ENCODE results near the gene USP17L26. TPM values are rescaled to one million over a fixed set of nuclear protein-coding genes. Genes with fewer than 3 reads are reported as not detected.

Gene USP17L26
- total RNA-seq, 1 experiment from 2014 or later: not detected

DNA sequence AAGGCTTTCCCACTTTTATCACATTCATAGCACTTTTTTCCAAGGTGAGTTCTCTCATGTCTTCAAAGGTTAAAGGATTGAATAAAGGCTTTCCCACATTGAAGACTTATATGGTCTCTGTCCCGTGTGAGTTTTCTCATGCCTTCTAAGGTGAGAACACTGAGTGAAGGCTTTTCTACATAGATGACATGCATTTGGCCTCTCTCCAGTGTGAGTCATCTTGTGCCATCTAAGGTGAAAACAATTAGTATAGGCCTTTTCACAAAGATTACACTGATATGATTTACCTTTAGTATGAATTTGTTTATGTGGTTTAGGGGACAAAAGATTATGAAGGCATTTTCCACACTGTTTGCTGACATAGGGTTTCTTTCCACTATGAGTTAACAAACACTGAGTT lies 49.7 kb downstream of the USP17L26 start:
- no peak overlapping the region for H3K18ac ChIP-seq (ENCODE audit: insufficient read length, low read depth, low read length)
- H3K23ac ChIP-seq (ENCODE audit: insufficient read length, low read depth, low read length): no peak overlapping the region
- no peak overlapping the region for H2BK5ac ChIP-seq (ENCODE audit: insufficient read length, low read length)
- no peaks in the 10 kb centered on the region for H3K79me2 ChIP-seq (ENCODE audit: insufficient read depth, low read length)
- H3K9me3 ChIP-seq (ENCODE audit: control insufficient read depth, low read depth, low read length): no peaks in the 10 kb centered on the region
- no peaks in the 10 kb centered on the region for H3K27me3 ChIP-seq (ENCODE audit: insufficient read depth, low read length)
- no peak overlapping the region for H3K9ac ChIP-seq (ENCODE audit: extremely low read depth, insufficient read length, low read length)
- Mint-ChIP-seq H3K9me3 (peaks cover 18 to 39% of the 10 kb centered on the region in 2 experiments), H3K4me3 (no peak overlapping the region), H3K4me1 (no peaks in the 10 kb centered on the region), H3K27me3 (ENCODE audit: low read depth) (no peaks in the 10 kb centered on the region; the same call in none of the 2 replicates), H3K27ac (no peak overlapping the region), H3K36me3 (ENCODE audit: insufficient read depth in 1 of 3, low read depth in 3 of 3) (no peaks in the 10 kb centered on the region; a peak in 1 of 7 replicates)
- H4K91ac ChIP-seq (ENCODE audit: insufficient read length, low read depth, low read length): no peak overlapping the region
- TF ChIP-seq, protein P1, sequence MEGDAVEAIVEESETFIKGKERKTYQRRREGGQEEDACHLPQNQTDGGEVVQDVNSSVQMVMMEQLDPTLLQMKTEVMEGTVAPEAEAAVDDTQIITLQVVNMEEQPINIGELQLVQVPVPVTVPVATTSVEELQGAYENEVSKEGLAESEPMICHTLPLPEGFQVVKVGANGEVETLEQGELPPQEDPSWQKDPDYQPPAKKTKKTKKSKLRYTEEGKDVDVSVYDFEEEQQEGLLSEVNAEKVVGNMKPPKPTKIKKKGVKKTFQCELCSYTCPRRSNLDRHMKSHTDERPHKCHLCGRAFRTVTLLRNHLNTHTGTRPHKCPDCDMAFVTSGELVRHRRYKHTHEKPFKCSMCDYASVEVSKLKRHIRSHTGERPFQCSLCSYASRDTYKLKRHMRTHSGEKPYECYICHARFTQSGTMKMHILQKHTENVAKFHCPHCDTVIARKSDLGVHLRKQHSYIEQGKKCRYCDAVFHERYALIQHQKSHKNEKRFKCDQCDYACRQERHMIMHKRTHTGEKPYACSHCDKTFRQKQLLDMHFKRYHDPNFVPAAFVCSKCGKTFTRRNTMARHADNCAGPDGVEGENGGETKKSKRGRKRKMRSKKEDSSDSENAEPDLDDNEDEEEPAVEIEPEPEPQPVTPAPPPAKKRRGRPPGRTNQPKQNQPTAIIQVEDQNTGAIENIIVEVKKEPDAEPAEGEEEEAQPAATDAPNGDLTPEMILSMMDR (conservative IDR thresholded peaks at IDR 0.05): no peak
- no peak overlapping the region for H2BK120ac ChIP-seq (ENCODE audit: low read depth, low read length, poor library complexity, severe bottlenecking)
- no peaks in the 10 kb centered on the region for H4K20me1 ChIP-seq (ENCODE audit: control insufficient read depth, insufficient read depth, insufficient read length)
- no CpG with 5 or more reads among the region's 1 CpG for WGBS (ENCODE audit: extremely low coverage, insufficient read length, low lambda C conversion rate)
- no peak overlapping the region for H2AK5ac ChIP-seq (ENCODE audit: insufficient read length, low read length)
- no peak overlapping the region for H3T11ph ChIP-seq (ENCODE audit: low read length)
- no peak overlapping the region for H3K56ac ChIP-seq (ENCODE audit: insufficient read length, low read depth, low read length)
- no peak overlapping the region for H2BK20ac ChIP-seq (ENCODE audit: low read depth, low read length, poor library complexity, severe bottlenecking)
- no peak overlapping the region for H3K4ac ChIP-seq (ENCODE audit: low read depth, low read length)
- no peaks in the 10 kb centered on the region for H3K4me1 ChIP-seq (ENCODE audit: insufficient read depth, low read length)
- H3K4me2 ChIP-seq (ENCODE audit: insufficient read depth, insufficient read length, low read length): no peak overlapping the region
- H2BK12ac ChIP-seq (ENCODE audit: insufficient read length, low read depth, low read length): no peak overlapping the region
- no peak overlapping the region for H4K8ac ChIP-seq (replicated peaks; ENCODE audit: insufficient read length, low read depth, low read length)
- H3K23me2 ChIP-seq (ENCODE audit: insufficient read length, low read depth, low read length, poor library complexity, severe bottlenecking): no peaks in the 10 kb centered on the region
- no peak overlapping the region for H3K27ac ChIP-seq (ENCODE audit: insufficient read length, low read depth, low read length)
- H2BK15ac ChIP-seq (ENCODE audit: low read depth, low read length): no peak overlapping the region
- no peak overlapping the region for H3K14ac ChIP-seq (ENCODE audit: insufficient read depth, low read length)
- H2AFZ ChIP-seq (ENCODE audit: low read length): no peak overlapping the region
- H3K79me1 ChIP-seq (ENCODE audit: insufficient read depth, low read depth, low read length, poor library complexity, severe bottlenecking): no peaks in the 10 kb centered on the region
- DNase-seq: no peak
- no peak overlapping the region for H4K5ac ChIP-seq (ENCODE audit: insufficient read length, low read depth, low read length)

Other genes with a start within 250 kb of the USP17L26 start
- gene FAM90A26, start 164.2 kb upstream of the USP17L26 start, total RNA-seq (2021): not detected in 2 replicates
- not detected in 2 replicates for gene USP17L10, start 124.0 kb upstream of the USP17L26 start, total RNA-seq (2021)
- gene USP17L11, start 119.3 kb upstream of the USP17L26 start, total RNA-seq (2021): not detected in 2 replicates
- not detected in 2 replicates for gene USP17L12, start 114.5 kb upstream of the USP17L26 start, total RNA-seq (2021)
- gene USP17L13, start 109.8 kb upstream of the USP17L26 start, total RNA-seq (2021): not detected in 2 replicates
- gene USP17L15, start 100.3 kb upstream of the USP17L26 start, total RNA-seq (2021): not detected in 2 replicates
- not detected in 2 replicates for gene USP17L17, start 90.8 kb upstream of the USP17L26 start, total RNA-seq (2021)
- gene USP17L18, start 86.0 kb upstream of the USP17L26 start, total RNA-seq (2021): not detected in 2 replicates
- not detected in 2 replicates for gene USP17L19, start 81.3 kb upstream of the USP17L26 start, total RNA-seq (2021)
- not detected in 2 replicates for gene USP17L20, start 76.5 kb upstream of the USP17L26 start, total RNA-seq (2021)
- not detected in 2 replicates for gene USP17L21, start 71.8 kb upstream of the USP17L26 start, total RNA-seq (2021)
- not detected in 2 replicates for gene USP17L22, start 67.0 kb upstream of the USP17L26 start, total RNA-seq (2021)
- not detected in 2 replicates for gene USP17L24, start 9.5 kb upstream of the USP17L26 start, total RNA-seq (2021)
- gene USP17L25, start 4.7 kb upstream of the USP17L26 start, total RNA-seq (2021): not detected in 2 replicates
- not detected in 2 replicates for gene USP17L5, start 4.7 kb downstream of the USP17L26 start, total RNA-seq (2021)
- gene USP17L27, start 9.5 kb downstream of the USP17L26 start, total RNA-seq (2021): not detected in 2 replicates
- not detected in 2 replicates for gene USP17L28, start 14.2 kb downstream of the USP17L26 start, total RNA-seq (2021)
- not detected in 2 replicates for gene USP17L29, start 19.0 kb downstream of the USP17L26 start, total RNA-seq (2021)
- gene USP17L30, start 28.5 kb downstream of the USP17L26 start, total RNA-seq (2021): not detected in 2 replicates
- not detected in 2 replicates for gene DEFB131A, start 109.8 kb downstream of the USP17L26 start, total RNA-seq (2021)